COLO668 (cell line): ENCODE data around the gene ERMP1.
"Not testable (repeated sequence)": the region's sequence is repeated elsewhere in the genome, so short reads cannot be mapped to it uniquely, and the experiment has no call there.

Experiments used
- DNase-seq: peaks from one replicate; lab custom pipeline; 2025; ENCODE audit not compliant: unreplicated experiment; lab: John Stamatoyannopoulos, UW

Gene ERMP1

GRCh38 chr9:5820425-5820824 lies 12.5 kb downstream of the ERMP1 start:
- DNase-seq: no peak

GRCh38 chr9:5819174-5819573 lies 13.7 kb downstream of the ERMP1 start:
- no peak for DNase-seq

DNA sequence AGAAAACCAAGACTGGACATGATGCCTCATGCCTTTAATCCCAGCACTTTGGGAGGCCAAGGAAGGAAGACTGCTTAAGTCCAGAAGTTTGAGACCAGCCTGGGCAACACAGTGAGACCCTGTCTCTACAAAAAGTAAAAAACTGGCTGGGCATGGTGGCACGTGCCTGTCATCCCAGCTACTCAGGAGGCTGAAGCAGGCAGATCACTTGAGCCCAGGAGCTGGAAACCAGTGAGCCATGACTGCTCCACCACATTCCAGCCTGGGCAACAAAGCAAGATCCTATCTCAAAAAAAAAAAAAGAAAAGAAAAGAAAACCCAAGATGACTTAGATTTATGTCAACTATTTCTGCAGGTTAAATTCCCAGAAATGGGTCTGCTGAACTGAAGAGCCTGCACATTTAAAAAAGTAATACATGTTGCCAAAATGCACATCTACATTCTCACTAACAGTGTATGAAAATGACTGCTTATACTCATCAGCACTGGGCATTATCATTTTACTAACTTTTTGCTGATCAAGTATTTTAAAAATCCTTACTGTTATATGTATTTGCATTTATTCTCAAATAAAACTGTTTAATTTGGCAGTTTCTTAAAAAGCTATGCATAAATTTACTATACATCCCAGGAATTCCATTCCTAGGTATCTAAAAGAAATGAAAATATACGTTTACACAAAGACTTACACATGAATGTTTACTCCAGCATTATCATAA lies 14.3 kb downstream of the ERMP1 start:
- no peak for DNase-seq

- DNase-seq: no peak
Observed at GRCh38 chr9:5817862-5818261, 15.1 kb downstream of the ERMP1 start.

DNA sequence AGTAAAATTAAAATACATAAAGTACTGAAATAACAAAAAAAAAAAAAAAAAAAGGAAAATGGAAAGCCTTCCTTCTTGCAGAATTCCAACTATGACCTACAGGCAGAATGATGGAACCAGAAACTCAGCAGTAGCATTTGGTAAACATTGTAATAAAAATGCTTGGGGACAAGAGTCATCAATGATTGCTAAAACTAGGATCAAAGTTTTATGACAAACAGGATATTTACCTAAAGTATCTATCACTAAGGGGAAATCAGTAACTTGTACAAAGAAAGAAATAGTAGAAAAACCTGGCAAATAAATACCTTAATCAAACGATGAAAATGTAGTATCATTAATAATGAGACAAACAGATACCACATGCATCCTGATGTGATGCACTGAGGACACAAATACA lies 17.5 kb downstream of the ERMP1 start:
- no peak for DNase-seq

GRCh38 chr9:5813824-5814223 lies 19.1 kb downstream of the ERMP1 start:
- no peak for DNase-seq

- no peak for DNase-seq
Observed at GRCh38 chr9:5811751-5812150, 21.2 kb downstream of the ERMP1 start.

DNA sequence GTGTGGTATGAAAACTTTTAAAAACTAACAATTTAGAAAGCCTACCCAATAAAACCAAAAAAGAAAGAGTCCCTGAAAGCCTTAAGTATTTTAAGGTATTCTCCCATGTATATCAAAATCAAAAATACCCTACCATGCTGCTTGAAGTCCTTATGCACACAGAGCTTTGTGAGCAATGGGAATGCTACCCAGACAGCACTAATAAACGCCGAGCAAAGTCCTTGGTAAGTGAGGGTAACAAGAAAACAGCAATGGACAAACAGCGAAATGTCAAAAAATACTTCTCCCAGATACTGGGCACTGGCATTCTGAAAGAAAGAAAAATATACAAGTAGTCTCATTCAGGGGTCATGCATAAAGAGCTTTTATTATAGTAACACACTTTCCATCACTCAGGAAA lies 27.4 kb downstream of the ERMP1 start:
- DNase-seq: no peak

- no peak for DNase-seq
Observed at GRCh38 chr9:5801739-5802113, 31.2 kb downstream of the ERMP1 start.

- DNase-seq: peak; percentile 32
Observed at GRCh38 chr9:5800969-5801738, 31.8 kb downstream of the ERMP1 start.

GRCh38 chr9:5800378-5800777 lies 32.5 kb downstream of the ERMP1 start:
- not testable (repeated sequence) for DNase-seq

GRCh38 chr9:5799314-5799713 lies 33.6 kb downstream of the ERMP1 start:
- DNase-seq: no peak

GRCh38 chr9:5798581-5798980 lies 34.3 kb downstream of the ERMP1 start:
- DNase-seq: no peak

GRCh38 chr9:5796298-5796697 lies 36.6 kb downstream of the ERMP1 start:
- no peak for DNase-seq

DNA sequence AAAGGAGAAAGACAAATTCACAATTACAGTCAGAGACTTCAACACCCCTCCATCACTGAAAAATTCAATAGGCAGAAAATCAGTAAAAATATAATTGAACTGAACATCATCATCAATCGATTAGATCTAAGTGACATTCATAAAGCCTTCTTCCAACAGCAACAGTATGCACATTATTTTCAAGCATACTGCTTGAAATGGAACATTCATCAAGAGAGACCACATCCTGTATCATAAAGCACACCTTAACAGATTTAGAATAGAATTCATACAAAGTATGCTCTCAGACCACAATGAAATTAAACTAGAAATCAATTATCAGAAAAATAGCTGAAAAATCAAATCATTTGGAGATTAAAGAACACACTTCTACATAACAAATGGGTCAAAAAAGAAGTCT lies 39.1 kb downstream of the ERMP1 start:
- no peak for DNase-seq

- DNase-seq: no peak
Observed at GRCh38 chr9:5791870-5792269, 41.0 kb downstream of the ERMP1 start.

DNA sequence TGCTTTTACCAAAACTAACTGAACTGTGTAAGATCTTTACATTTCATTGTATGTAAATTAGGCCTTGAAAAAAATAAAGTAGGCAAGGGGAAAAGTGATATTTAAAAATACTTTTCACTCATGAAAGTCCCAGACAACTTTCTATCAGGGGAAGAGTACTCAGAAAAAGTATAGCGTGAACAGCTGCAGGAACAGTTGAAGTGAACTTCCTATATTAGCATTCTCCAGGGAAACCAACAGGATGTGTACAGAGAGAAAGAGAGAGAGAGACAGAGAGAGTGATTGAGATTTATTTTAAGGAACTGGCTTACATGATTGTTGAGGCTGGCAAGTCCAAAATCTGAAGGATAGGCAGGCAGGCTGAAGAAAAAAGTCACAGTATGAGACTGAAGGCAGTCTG lies 42.0 kb downstream of the ERMP1 start:
- no peak for DNase-seq

DNA sequence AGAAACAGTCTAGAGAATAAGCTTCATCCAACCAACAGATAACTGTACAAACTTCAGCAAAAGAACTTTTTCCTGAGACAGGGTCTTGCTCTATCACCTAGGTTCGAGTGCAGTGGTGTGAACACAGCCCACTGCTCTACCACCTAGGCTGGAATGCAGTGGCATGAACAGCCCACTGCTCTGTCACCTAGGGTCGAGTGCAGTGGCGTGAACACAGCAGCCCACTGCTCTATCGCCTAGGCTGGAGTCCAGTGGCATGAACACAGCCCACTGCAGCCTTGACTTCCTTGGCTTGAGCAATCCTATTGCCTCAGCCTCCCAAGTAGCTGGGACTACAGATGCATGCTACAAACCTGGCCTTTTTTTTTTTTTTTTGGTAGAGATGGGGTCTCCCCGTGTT lies 43.4 kb downstream of the ERMP1 start:
- no peak for DNase-seq

- DNase-seq: no peak
Observed at GRCh38 chr9:5787759-5788302, 45.1 kb downstream of the ERMP1 start.

GRCh38 chr9:5787220-5787619 lies 45.7 kb downstream of the ERMP1 start:
- no peak for DNase-seq

- DNase-seq: no peak
Observed at GRCh38 chr9:5786370-5787127, 46.4 kb downstream of the ERMP1 start.
